GM19452 (cell line): Measurements from ENCODE around the gene WNT1.
A peak's percentile ranks its signal among the peaks of the same experiment; 100 is the strongest.

Experiments used
- ATAC-seq: cut with Tn5 transposase; IDR thresholded peaks from one replicate; pipeline ENCODE4 v1.9.1; 2021; ENCODE audit not compliant: unreplicated experiment

The WNT1 gene

DNA sequence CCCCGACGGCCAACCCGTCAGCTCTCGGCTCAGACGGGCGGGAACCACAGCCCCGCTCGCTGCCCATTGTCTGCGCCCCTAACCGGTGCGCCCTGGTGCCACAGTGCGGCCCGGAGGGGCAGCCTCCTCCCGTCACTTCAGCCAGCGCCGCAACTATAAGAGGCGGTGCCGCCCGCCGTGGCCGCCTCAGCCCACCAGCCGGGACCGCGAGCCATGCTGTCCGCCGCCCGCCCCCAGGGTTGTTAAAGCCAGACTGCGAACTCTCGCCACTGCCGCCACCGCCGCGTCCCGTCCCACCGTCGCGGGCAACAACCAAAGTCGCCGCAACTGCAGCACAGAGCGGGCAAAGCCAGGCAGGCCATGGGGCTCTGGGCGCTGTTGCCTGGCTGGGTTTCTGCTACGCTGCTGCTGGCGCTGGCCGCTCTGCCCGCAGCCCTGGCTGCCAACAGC lies at the start of gene WNT1:
Gene WNT1, plus strand, starts transcription at position 32 of the 450 bp plus-strand sequence. Its CDS starts 329 bp downstream, at position 361.
- ATAC-seq: peak; percentile 9

DNA sequence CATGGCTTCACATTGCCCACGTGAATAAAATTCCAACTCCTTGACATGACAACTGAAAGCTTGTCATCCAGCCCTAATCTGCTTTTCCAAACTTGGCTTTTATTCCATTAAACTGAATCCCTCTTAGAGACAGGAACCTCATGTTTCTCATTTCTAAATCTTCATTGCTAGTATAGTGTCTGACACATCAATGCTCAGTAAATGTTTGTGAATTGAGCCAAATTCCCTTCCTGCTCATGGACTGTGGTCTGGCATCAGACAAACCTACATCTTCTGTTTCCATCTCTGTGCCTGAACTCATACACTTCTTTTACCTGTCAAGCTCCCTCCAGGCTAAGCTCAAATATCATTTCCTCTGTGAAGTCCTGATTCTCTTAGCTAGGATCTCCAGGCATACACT lies 48.6 kb upstream of the WNT1 start:
- ATAC-seq: no peak

DNA sequence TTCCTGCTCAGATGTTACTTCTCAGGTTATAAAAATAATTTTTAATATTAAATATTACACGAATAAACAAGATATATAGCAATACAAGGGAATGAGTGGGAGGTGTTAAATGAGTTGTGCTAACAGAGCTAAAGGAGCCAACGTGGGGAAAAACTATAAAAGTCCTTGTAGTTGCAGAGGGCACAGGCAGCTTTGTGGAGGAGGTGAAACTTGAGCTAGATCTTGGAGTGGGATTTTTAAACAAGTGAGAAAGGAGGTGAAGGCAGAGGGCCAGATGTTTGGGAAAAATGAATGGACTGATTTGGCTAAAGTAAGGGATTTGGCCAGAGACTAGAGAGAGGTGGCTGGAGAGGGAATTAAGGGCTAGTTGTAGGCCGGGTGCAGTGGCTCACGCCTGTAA lies 47.6 kb upstream of the WNT1 start:
- ATAC-seq: no peak

GRCh38 chr12:48932878-48933277 lies 45.2 kb upstream of the WNT1 start:
- ATAC-seq: no peak

GRCh38 chr12:48933664-48934311 lies 44.3 kb upstream of the WNT1 start:
- ATAC-seq: no peak

GRCh38 chr12:48934312-48934706 lies 43.8 kb upstream of the WNT1 start:
- no peak for ATAC-seq

- ATAC-seq: no peak
Observed at GRCh38 chr12:48936379-48936979, 41.6 kb upstream of the WNT1 start.

- ATAC-seq: no peak
Observed at GRCh38 chr12:48937170-48937569, 41.0 kb upstream of the WNT1 start.

DNA sequence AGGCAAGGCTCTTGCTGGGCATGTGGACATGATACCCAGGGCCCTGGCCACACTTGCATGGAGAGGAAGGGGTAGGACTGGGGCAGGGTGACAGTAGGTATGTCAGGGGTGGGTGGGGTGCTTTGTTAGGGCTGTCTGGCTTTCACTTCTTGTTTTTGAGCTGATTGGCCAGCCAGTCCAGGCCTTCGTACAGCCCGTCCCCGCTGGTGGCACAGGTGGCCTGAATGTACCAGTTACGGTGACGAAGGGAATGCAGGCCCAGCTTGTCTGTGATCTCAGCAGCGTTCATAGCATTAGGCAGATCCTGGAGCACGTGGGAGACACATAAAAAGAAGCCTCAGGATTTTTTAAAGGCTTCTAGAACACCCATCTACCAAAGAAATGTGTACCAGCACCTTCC lies 39.3 kb upstream of the WNT1 start:
- no peak for ATAC-seq

GRCh38 chr12:48940181-48940580 lies 37.9 kb upstream of the WNT1 start:
- no peak for ATAC-seq

- no peak for ATAC-seq
Observed at GRCh38 chr12:48943221-48943620, 34.9 kb upstream of the WNT1 start.

DNA sequence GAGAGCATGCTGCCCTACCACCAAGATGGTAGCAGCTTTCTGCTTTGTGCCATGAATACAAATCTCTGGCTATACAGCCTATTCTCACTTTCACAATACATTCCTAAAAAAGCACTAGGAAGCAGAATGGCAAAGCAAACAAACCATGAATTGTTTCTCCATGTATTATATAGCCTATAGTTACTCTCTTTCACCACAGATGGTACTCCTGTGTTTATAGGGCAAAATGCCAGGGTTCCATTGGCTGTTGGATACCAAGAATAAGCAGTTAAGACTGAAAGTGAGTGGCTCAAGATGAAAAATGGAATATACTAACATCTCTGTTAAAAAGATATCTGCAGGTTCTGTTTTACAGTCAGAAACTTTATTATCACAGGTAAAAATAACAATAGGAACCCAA lies 31.9 kb upstream of the WNT1 start:
- ATAC-seq: no peak

GRCh38 chr12:48946943-48947342 lies 31.2 kb upstream of the WNT1 start:
- no peak for ATAC-seq

GRCh38 chr12:48947727-48948126 lies 30.4 kb upstream of the WNT1 start:
- no peak for ATAC-seq

- no peak for ATAC-seq
Observed at GRCh38 chr12:48952691-48953090, 25.4 kb upstream of the WNT1 start.

DNA sequence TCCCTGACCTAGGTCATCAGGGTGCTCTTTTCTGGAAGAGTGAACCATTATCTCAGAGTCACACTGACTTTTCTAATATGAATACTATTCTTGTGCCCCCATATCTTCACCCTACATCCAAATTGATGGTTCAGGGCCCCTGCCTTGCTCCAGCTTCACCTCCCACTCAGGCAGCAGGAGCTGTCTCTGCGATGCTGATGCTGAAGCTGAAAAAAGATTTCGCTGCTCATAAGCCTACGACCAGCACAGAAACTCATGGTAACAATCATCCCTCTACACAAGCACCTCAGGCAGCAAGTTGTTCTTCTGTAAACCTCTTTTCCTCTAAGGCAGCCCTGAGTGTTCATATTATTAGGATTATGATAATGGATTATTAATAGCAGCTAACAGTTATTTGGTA lies 24.1 kb upstream of the WNT1 start:
- ATAC-seq: no peak

- ATAC-seq: no peak
Observed at GRCh38 chr12:48954841-48955501, 23.2 kb upstream of the WNT1 start.

- no peak for ATAC-seq
Observed at GRCh38 chr12:48956279-48957140, 21.6 kb upstream of the WNT1 start.

GRCh38 chr12:48957141-48958048 lies 20.7 kb upstream of the WNT1 start, which contains the start of gene ARF3:
TSS of gene ARF3 (minus strand) at chr12:48957487. CDS start at chr12:48941095, 16,392 bp downstream.
- peak; percentile 83 for ATAC-seq

- no peak for ATAC-seq
Observed at GRCh38 chr12:48958049-48958388, 20.1 kb upstream of the WNT1 start.
